LNCaP clone FGC (cell line): ENCODE results near the gene LPP.

Experiments used
- DNase-seq: peaks from one replicate; pipeline ENCODE4 v3.0.0-alpha.2; 2011; ENCODE audit warnings: low read depth
- H3K4me3 ChIP-seq: 2 replicates; pipeline ENCODE4 v1.5.1; 2011; ENCODE audit warnings: mild to moderate bottlenecking, low read depth, low read length, control low read depth
- CTCF ChIP-seq: IDR thresholded peaks from 2 replicates; pipeline ENCODE4 v1.5.1; 2012; ENCODE audit warnings: mild to moderate bottlenecking; ENCODE audit not compliant: control insufficient read depth, insufficient read depth; ENCODE audit errors: extremely low read depth

The LPP gene

GRCh38 chr3:188298585-188298984 lies 144.6 kb downstream of the LPP start:
- no peak overlapping the region for H3K4me3 ChIP-seq
- DNase-seq: no peak
- no peak for TF ChIP-seq CTCF

- no peak overlapping the region for H3K4me3 ChIP-seq
- DNase-seq: no peak
- TF ChIP-seq CTCF: no peak
Measured at GRCh38 chr3:188299068-188299467, 145.1 kb downstream of the LPP start.

- no peak for DNase-seq
- TF ChIP-seq CTCF: no peak
- H3K4me3 ChIP-seq: no peak overlapping the region
Measured at GRCh38 chr3:188299708-188300107, 145.8 kb downstream of the LPP start.

GRCh38 chr3:188301147-188301546 lies 147.2 kb downstream of the LPP start:
- TF ChIP-seq CTCF: no peak
- DNase-seq: no peak

GRCh38 chr3:188303286-188303799 lies 149.4 kb downstream of the LPP start:
- TF ChIP-seq CTCF: no peak
- no peak overlapping the region for H3K4me3 ChIP-seq
- no peak for DNase-seq

More at GRCh38 chr3:188301147-188301546, 147.2 kb downstream of the LPP start:
- H3K4me3 ChIP-seq: no peak overlapping the region

GRCh38 chr3:188303823-188304222 lies 149.9 kb downstream of the LPP start:
- no peak overlapping the region for H3K4me3 ChIP-seq
- TF ChIP-seq CTCF: no peak
- DNase-seq: no peak

- H3K4me3 ChIP-seq: no peak overlapping the region
- no peak for DNase-seq
- no peak for TF ChIP-seq CTCF
Measured at GRCh38 chr3:188304501-188304900, 150.5 kb downstream of the LPP start.
